Neural cell (in vitro differentiated cells): Measurements from ENCODE around the gene FKBP3. TPM values are rescaled to one million over a fixed set of nuclear protein-coding genes. Genes with fewer than 3 reads are reported as not detected.

ENCODE experiments used
- H2AFZ ChIP-seq: fragments of 200-600, 300-800 bp; sonication (generic), shearing (Covaris generic); 2 replicates; pipeline ENCODE4 v1.6.0; 2014; ENCODE audit warnings: low read depth, mild to moderate bottlenecking, antibody characterized with exemption, low read length, moderate library complexity
- H3F3A ChIP-seq: fragments of 200-600 bp; shearing (Covaris generic); 2 replicates; pipeline ENCODE4 v1.6.1; 2016; ENCODE audit warnings: mild to moderate bottlenecking, moderate library complexity, mixed read lengths, antibody characterized with exemption, low read length; ENCODE audit not compliant: insufficient read depth, poor library complexity, severe bottlenecking
- H3K27ac ChIP-seq: fragments of 200-600, 300-800 bp; sonication (generic), shearing (Covaris generic); 2 replicates; pipeline ENCODE4 v1.5.1; 2014; ENCODE audit warnings: mild to moderate bottlenecking, low read length, moderate library complexity
- H3K27me3 ChIP-seq: fragments of 300-800, 200-600 bp; sonication (generic), shearing (Covaris generic); 2 replicates; pipeline ENCODE4 v1.6.0; 2014; ENCODE audit warnings: mild to moderate bottlenecking, low read depth, low read length, moderate library complexity; ENCODE audit not compliant: insufficient read depth
- H3K36me3 ChIP-seq: fragments of 300-800, 200-600 bp; sonication (generic), shearing (Covaris generic); 2 replicates; pipeline ENCODE4 v1.5.1; 2014; ENCODE audit warnings: mild to moderate bottlenecking, antibody characterized with exemption, low read length, moderate library complexity; ENCODE audit not compliant: insufficient read depth
- H3K4me2 ChIP-seq: fragments of 300-800, 200-600 bp; sonication (generic), shearing (Covaris generic); 2 replicates; pipeline ENCODE4 v1.6.0; 2014; ENCODE audit warnings: mild to moderate bottlenecking, low read length
- H3K4me3 ChIP-seq: fragments of 300-800, 200-600 bp; sonication (generic), shearing (Covaris generic); 2 replicates; pipeline ENCODE4 v1.5.1; 2014; ENCODE audit warnings: mild to moderate bottlenecking, low read length, moderate library complexity
- H3K79me2 ChIP-seq: fragments of 200-600 bp; shearing (Covaris generic); replicated peaks from 2 replicates; pipeline ENCODE4 v1.6.0; 2014; ENCODE audit warnings: mild to moderate bottlenecking, low read length, moderate library complexity; ENCODE audit not compliant: insufficient read depth
- H3K9ac ChIP-seq: fragments of 300-800, 200-600 bp; sonication (generic), shearing (Covaris generic); 2 replicates; pipeline ENCODE4 v1.6.1; 2016; ENCODE audit warnings: mild to moderate bottlenecking, low read length, mixed read lengths
- H3K9me2 ChIP-seq: fragments of 200-600 bp; shearing (Covaris generic); 2 replicates; pipeline ENCODE4 v1.6.1; 2016; ENCODE audit warnings: mild to moderate bottlenecking, low read length, mixed read lengths; ENCODE audit not compliant: insufficient read depth
- H3K9me3 ChIP-seq: fragments of 200-600, 300-800 bp; sonication (generic), shearing (Covaris generic); 2 replicates; pipeline ENCODE4 v1.6.1; 2016; ENCODE audit warnings: mild to moderate bottlenecking, mixed run types, low read length, moderate library complexity, mixed read lengths
- H4K20me1 ChIP-seq: fragments of 200-600 bp; shearing (Covaris generic); 2 replicates; pipeline ENCODE4 v1.6.1; 2016; ENCODE audit warnings: mild to moderate bottlenecking, mixed run types; ENCODE audit not compliant: insufficient read depth
- EP300 ChIP-seq: fragments of 450-650 bp; conservative IDR thresholded peaks from 2 replicates; pipeline ENCODE4 v1.6.1; 2014; ENCODE audit warnings: antibody characterized with exemption, mild to moderate bottlenecking, moderate library complexity; ENCODE audit not compliant: poor library complexity, severe bottlenecking
- EZH2 ChIP-seq: fragments of 200-600, 300-800 bp; shearing (Covaris generic), sonication (generic); IDR thresholded peaks from 2 replicates; pipeline ENCODE4 v1.6.1; 2014; ENCODE audit warnings: antibody characterized with exemption, low read length, borderline replicate concordance, mild to moderate bottlenecking; ENCODE audit not compliant: insufficient read depth, poor library complexity, severe bottlenecking
- MXI1 ChIP-seq: fragments of 450-650 bp; conservative IDR thresholded peaks from 2 replicates; pipeline ENCODE4 v1.6.1; 2014; ENCODE audit warnings: antibody characterized with exemption, mild to moderate bottlenecking; ENCODE audit not compliant: poor library complexity, severe bottlenecking
- POLR2AphosphoS5 ChIP-seq: IDR thresholded peaks from 2 replicates; pipeline ENCODE4 v1.6.1; 2012
- RAD21 ChIP-seq: fragments of 450-650 bp; conservative IDR thresholded peaks from 2 replicates; pipeline ENCODE4 v1.6.1; 2014; ENCODE audit warnings: antibody characterized with exemption, mild to moderate bottlenecking, moderate library complexity
- REST ChIP-seq: IDR thresholded peaks from 2 replicates; pipeline ENCODE4 v1.6.1; 2012; ENCODE audit warnings: borderline replicate concordance
- SMC3 ChIP-seq: fragments of 450-650 bp; conservative IDR thresholded peaks from 2 replicates; pipeline ENCODE4 v1.6.1; 2014; ENCODE audit warnings: antibody characterized with exemption, mild to moderate bottlenecking, moderate library complexity; ENCODE audit not compliant: poor library complexity
- TAF1 ChIP-seq: IDR thresholded peaks from 2 replicates; pipeline ENCODE4 v1.6.1; 2012; ENCODE audit warnings: low read depth
- polyA plus RNA-seq: library from polyadenylated mRNA; depleted of rRNA; stranded (reverse); fragments of >200 nt; gene quantifications from 2 replicates; pipeline ENCODE4 v1.2.3, GENCODE V29; 2014
- TF ChIP-seq, protein P1 (sequence below): fragments of 450-650 bp; IDR thresholded peaks from 2 replicates; pipeline ENCODE4 v1.5.1; 2014; ENCODE audit warnings: antibody characterized with exemption, mild to moderate bottlenecking, moderate library complexity; ENCODE audit not compliant: poor library complexity, severe bottlenecking

The FKBP3 gene
- polyA plus RNA-seq, 1 donor from 2014 or later: 189 TPM

DNA sequence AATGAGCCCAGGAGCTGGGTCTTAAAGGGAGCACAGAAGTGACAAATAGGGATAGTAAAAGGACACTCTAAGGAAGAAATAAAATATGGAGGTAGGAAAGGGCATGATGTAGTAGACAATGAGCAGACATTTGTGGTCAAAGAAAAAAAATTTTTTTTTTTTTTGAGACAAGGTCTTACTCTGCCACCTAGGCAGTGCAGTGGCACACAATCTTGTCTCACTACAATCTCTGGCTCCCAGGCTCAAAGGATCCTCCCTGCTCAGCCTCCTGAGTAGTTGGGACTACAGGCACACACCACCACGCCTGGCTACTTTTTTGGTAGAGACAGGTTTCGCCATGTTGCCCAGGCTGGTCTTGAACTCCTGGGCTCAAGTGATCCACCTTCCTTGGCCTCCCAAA, 8.5 kb downstream of the FKBP3 start:
- Histone ChIP-seq H3F3A (no peaks in the 10 kb centered on the region), H3K79me2 (no peaks in the 10 kb centered on the region), H3K27ac (no peak overlapping the region), H2AFZ (no peak overlapping the region), H3K4me3 (no peak overlapping the region), H3K36me3 (no peaks in the 10 kb centered on the region), H3K27me3 (no peaks in the 10 kb centered on the region), H3K4me2 (no peak overlapping the region), H3K9me2 (no peaks in the 10 kb centered on the region), H3K9ac (no peak overlapping the region), H3K9me3 (no peaks in the 10 kb centered on the region), H4K20me1 (no peaks in the 10 kb centered on the region)
- TF ChIP-seq POLR2AphosphoS5 (no peak), MXI1 (no peak), TAF1 (no peak), RAD21 (no peak), SMC3 (no peak), EZH2 (no peak), EP300 (no peak), REST (no peak)
- TF ChIP-seq, protein P1, sequence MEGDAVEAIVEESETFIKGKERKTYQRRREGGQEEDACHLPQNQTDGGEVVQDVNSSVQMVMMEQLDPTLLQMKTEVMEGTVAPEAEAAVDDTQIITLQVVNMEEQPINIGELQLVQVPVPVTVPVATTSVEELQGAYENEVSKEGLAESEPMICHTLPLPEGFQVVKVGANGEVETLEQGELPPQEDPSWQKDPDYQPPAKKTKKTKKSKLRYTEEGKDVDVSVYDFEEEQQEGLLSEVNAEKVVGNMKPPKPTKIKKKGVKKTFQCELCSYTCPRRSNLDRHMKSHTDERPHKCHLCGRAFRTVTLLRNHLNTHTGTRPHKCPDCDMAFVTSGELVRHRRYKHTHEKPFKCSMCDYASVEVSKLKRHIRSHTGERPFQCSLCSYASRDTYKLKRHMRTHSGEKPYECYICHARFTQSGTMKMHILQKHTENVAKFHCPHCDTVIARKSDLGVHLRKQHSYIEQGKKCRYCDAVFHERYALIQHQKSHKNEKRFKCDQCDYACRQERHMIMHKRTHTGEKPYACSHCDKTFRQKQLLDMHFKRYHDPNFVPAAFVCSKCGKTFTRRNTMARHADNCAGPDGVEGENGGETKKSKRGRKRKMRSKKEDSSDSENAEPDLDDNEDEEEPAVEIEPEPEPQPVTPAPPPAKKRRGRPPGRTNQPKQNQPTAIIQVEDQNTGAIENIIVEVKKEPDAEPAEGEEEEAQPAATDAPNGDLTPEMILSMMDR: no peak

DNA sequence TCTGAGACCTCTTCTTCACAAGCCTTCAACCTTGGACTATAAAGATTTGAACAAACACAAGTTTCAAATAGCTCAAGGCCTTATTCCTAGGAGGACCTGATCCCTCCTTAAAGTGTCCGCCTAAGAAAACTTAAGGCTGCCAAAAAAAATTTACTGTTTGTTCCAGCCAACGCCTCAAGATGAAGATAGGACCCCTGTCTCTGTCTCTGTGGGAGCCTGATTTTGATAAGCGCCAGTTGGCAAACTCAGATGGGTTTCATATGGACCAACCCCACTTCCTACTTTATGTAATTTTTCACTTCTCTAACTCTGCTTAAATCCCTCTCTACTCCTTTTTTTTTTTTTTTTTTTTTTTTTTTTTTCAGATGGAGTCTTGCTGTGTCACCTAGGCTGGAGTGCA, 11.0 kb downstream of the FKBP3 start:
- Histone ChIP-seq H3K79me2 (no peaks in the 10 kb centered on the region), H3K36me3 (no peaks in the 10 kb centered on the region), H3K9me2 (no peaks in the 10 kb centered on the region), H3K27ac (no peak overlapping the region), H4K20me1 (no peaks in the 10 kb centered on the region), H3K27me3 (no peaks in the 10 kb centered on the region), H2AFZ (no peak overlapping the region), H3K4me2 (no peak overlapping the region), H3K9me3 (no peaks in the 10 kb centered on the region), H3K9ac (no peak overlapping the region), H3F3A (no peaks in the 10 kb centered on the region), H3K4me3 (no peak overlapping the region)
- TF ChIP-seq EZH2 (no peak), TAF1 (no peak), REST (no peak), EP300 (no peak), SMC3 (no peak), MXI1 (no peak), POLR2AphosphoS5 (no peak), RAD21 (no peak)
- TF ChIP-seq, protein P1: no peak
